Heart left ventricle (tissue), 16 donors: ENCODE data around the gene EVA1A. TPM values are rescaled to one million over a fixed set of nuclear protein-coding genes. Genes with fewer than 3 reads are reported as not detected.

Experiments
- ATAC-seq, 4 donors: fragments of 200-7000 bp; cut with Tn5 transposase; one replicate each; pipeline ENCODE4 v1.9.1; 2020 to 2022; ENCODE audit warnings: moderate library complexity in 4 of 4, mild to moderate bottlenecking in 3 of 4, moderate number of reproducible peaks in 1 of 4
- DNase-seq, 5 donors: peaks; one replicate each; pipeline ENCODE4 v3.0.0-alpha.2; 2020
- H3K27ac ChIP-seq, 12 donors: fragments of 200-600 bp; sonication (generic) in 4 of 12; one replicate each; pipeline versions ENCODE4 v1.5.0 to v1.8.0; 2016 to 2022; ENCODE audit warnings: mild to moderate bottlenecking in 2 of 12
- H3K27me3 ChIP-seq, 9 donors: fragments of 200-600 bp; sonication (generic) in 2 of 9; one replicate each; pipeline versions ENCODE4 v1.5.1 to v1.8.0; 2016 to 2022; ENCODE audit warnings: mild to moderate bottlenecking in 3 of 9
- H3K36me3 ChIP-seq, 9 donors: fragments of 200-600 bp; sonication (generic) in 2 of 9; one replicate each; pipeline versions ENCODE4 v1.5.0 to v1.8.0; 2018 to 2022; ENCODE audit warnings: mild to moderate bottlenecking in 2 of 9
- H3K4me1 ChIP-seq, 12 donors: fragments of 200-600 bp; sonication (generic) in 4 of 12; one replicate each; pipeline versions ENCODE4 v1.5.0 to v1.8.0; 2016 to 2022; ENCODE audit warnings: mild to moderate bottlenecking in 3 of 12
- H3K4me3 ChIP-seq, 12 donors: fragments of 200-600 bp; sonication (generic) in 4 of 12; one replicate each; pipeline versions ENCODE4 v1.5.0 to v1.8.0; 2017 to 2022; ENCODE audit warnings: mild to moderate bottlenecking in 9 of 12, moderate library complexity in 4 of 12
- H3K9me3 ChIP-seq, 12 donors: fragments of 200-600 bp; sonication (generic) in 4 of 12; one replicate each; pipeline versions ENCODE4 v1.5.0 to v1.8.0; 2016 to 2022; ENCODE audit warnings: mild to moderate bottlenecking in 1 of 12
- POLR2A ChIP-seq, 2 donors: fragments of 450-650 bp; IDR thresholded peaks; one replicate each; pipeline ENCODE4 v1.6.1; 2017; ENCODE audit warnings: antibody characterized with exemption in 2 of 2, mild to moderate bottlenecking in 2 of 2, moderate library complexity in 2 of 2
- WGBS, 4 donors: extraction: QIAGEN DNeasy Blood & Tissue Kit in 2 of 4; methylation state at CpG; one replicate each; pipeline versions ENCODE4 v1.1.5 to v1.1.7; 2013 to 2018; 5-methylcytosine and 5-hydroxymethylcytosine counted together
- intact Hi-C, 10 donors: fragments of 100-400 bp; cut with DNase I; formaldehyde crosslinking; loops; one replicate each; pipeline versions ENCODE4 v1.11.1 to v1.14.2; 2022
- polyA plus RNA-seq, 2 donors: library from polyadenylated mRNA; stranded (reverse); fragments of 200-250 nt; gene quantifications; one replicate each; pipeline ENCODE4 v1.2.3, GENCODE V29; 2013
- total RNA-seq, 9 donors: library from RNA; depleted of rRNA in 2 of 9; stranded (reverse); fragments of >200 nt in 2 of 9; fragmentation: NEBNext Ultra II Directional in 3 of 9; extraction: Animal tissue kit (Norgen Biotek cat#: 25700) in 3 of 9; gene quantifications; one replicate each; pipeline versions ENCODE4 v1.1.0 to v1.2.4, GENCODE V29; 2016 to 2023
- TF ChIP-seq, protein P1 (sequence below), 12 donors: fragments of 200-600 bp; sonication (generic) in 4 of 12; IDR thresholded peaks; one replicate each; pipeline versions ENCODE4 v1.5.0 to v1.8.0; 2018 to 2022; ENCODE audit warnings: antibody characterized with exemption in 12 of 12, mild to moderate bottlenecking in 5 of 12
- donor health status: ischemic (EF 13 %, LVEDD 7.1; RV severe dilation, severe dysfunction).
- donor health status: healthy with polysubstance abuse.
- donor health status: DM: no; HTN: yes; CAD: no.
- donor health status: DM: no; HTN: no; CAD: no.
- donor health status: ischemic (EF 25% LVEDD 6.9; RV normal size, moderate dysfunction).
- donor health status: ischemic (EF 25% LVEDD 5.7; RV mildly dilated, moderate dysfunction).
- donor health status: healthy.
- donor health status: DM: yes; HTN: yes; CAD: no.
- donor health status: ischemic (EF 35%, LVEDD 5.7; RV mildly dilated, moderate dysfunction).
- donor health status: nonischemic (EF 11% LVEDD 7.7; RV severe dilation, severe dysfunction).
- donor health status: DM: yes; HTN: yes; CAD: no.
- donor health status: PGD.
- donor health status: ischemic (EF 29% LVEDD 5.4; RV normal size, mild dysfunction).
- donor health status: nonischemic (EF 23%, LVEDD 6.1; RV moderate dilation, normal function).

Gene EVA1A
- total and polyA plus RNA-seq, 11 donors: 0.19 to 5.0 (median 1.4) TPM; not detected in 1

DNA sequence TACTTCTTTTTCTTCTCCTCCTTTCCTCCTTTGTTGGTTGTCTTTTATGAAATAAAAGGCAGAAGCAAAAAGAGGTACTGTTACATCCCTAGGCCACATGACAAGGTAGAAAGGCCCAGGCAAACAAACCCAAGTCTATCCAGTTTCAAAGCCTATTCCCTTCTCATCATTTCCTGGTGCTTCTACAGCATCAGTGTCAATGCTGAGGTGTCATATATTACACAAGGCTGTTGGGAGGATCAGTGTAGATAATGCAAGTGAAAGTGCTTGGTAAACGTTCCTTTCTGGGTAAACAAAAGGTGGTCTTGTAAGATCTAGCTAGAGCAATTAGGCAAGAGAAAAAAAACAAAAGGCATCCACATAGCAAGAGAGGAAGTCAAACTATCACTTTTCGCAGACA, 64.9 kb downstream of the EVA1A start:
- Histone ChIP-seq H3K9me3 (no peaks in the 10 kb centered on the region), H3K36me3 (peaks cover 0 to 5% (median 0%) of the 10 kb centered on the region in 9 donors), H3K4me3 (no peak overlapping the region), H3K27ac (no peak overlapping the region), H3K4me1 (no peaks in the 10 kb centered on the region), H3K27me3 (no peaks in the 10 kb centered on the region)
- intact Hi-C loops: no loop called here
- ATAC-seq (no peak), DNase-seq (no peak)
- TF ChIP-seq, protein P1, sequence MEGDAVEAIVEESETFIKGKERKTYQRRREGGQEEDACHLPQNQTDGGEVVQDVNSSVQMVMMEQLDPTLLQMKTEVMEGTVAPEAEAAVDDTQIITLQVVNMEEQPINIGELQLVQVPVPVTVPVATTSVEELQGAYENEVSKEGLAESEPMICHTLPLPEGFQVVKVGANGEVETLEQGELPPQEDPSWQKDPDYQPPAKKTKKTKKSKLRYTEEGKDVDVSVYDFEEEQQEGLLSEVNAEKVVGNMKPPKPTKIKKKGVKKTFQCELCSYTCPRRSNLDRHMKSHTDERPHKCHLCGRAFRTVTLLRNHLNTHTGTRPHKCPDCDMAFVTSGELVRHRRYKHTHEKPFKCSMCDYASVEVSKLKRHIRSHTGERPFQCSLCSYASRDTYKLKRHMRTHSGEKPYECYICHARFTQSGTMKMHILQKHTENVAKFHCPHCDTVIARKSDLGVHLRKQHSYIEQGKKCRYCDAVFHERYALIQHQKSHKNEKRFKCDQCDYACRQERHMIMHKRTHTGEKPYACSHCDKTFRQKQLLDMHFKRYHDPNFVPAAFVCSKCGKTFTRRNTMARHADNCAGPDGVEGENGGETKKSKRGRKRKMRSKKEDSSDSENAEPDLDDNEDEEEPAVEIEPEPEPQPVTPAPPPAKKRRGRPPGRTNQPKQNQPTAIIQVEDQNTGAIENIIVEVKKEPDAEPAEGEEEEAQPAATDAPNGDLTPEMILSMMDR (IDR thresholded peaks at IDR 0.05): no peak
- no peak for TF ChIP-seq POLR2A (IDR thresholded peaks at IDR 0.05)
- 52 to 56% (median 55%) methylated on average over 2 of the region's 2 CpGs for WGBS, 4 donors

DNA sequence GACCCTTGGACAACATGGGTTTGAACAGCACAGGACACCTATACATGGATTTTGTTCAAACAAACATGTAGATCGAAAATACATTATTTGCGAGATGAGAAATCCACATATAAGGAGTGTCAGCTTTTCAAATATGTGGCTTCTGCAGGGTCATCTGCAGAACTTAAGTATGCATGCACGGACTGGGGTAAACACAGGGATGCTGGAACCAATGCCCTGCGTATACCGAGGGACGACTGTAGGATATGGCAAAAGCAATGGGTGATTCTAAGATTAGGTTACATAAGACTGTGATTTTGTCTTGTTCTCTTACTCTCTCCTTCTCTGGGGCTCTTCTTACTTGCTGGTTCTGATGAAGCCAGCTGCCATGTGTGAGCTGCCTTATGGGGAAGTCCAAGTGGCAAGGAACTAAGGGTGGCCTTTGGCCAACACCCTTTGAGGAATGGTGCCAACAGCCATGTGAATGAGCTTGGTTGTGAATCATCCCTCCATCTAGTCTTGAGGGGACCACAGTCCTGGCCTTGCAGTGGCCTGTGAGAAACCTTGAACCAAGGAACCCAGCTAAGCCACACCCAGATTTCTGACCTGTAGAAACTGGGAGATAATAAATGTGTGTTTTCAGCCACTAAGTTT, 66.5 kb downstream of the EVA1A start:
- no peak for TF ChIP-seq POLR2A (IDR thresholded peaks at IDR 0.05)
- TF ChIP-seq, protein P1 (IDR thresholded peaks at IDR 0.05): no peak
- intact Hi-C loops: no loop called here
- H3K27me3 ChIP-seq: no peaks in the 10 kb centered on the region
- 94 to 98% (median 96%) methylated on average over 6 of the region's 6 CpGs for WGBS, 4 donors
- no peak for ATAC-seq
- no peak overlapping the region for H3K27ac ChIP-seq
- H3K36me3 ChIP-seq: peaks cover 0 to 5% (median 0%) of the 10 kb centered on the region in 9 donors
- H3K9me3 ChIP-seq: no peaks in the 10 kb centered on the region
- no peak overlapping the region for H3K4me3 ChIP-seq
- no peak for DNase-seq
- H3K4me1 ChIP-seq: no peaks in the 10 kb centered on the region

DNA sequence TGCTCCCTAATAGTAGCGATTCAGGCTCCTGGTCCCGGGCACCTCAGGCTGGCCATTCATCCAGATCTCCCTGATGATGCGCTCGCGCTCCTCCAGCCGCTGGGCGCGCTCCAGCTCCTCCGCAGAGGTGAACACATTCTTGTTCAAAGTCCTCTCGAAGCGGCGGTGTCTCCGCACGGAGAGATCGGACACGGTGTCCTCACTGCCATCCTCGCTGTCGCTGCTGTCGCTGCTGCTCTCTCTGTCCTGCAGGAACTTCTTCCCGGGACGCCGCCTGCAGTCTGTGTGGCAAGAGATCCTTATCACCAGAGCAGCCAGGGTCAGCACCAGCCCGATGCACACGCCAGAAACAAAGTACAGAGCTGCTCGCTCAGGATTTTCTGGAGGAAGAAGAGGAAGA, 67.5 kb downstream of the EVA1A start:
- WGBS, 4 donors: 85 to 91% (median 86%) methylated on average over 25 of the region's 25 CpGs
- TF ChIP-seq POLR2A (IDR thresholded peaks at IDR 0.05): no peak
- TF ChIP-seq, protein P1 (IDR thresholded peaks at IDR 0.05): no peak
- no peaks in the 10 kb centered on the region for H3K4me1 ChIP-seq
- intact Hi-C loops: no loop called here
- H3K27ac ChIP-seq: no peak overlapping the region
- no peaks in the 10 kb centered on the region for H3K27me3 ChIP-seq
- ATAC-seq (no peak), DNase-seq (peak in 1 of 5 donors; percentile 47)
- no peaks in the 10 kb centered on the region for H3K9me3 ChIP-seq
- peaks cover 0 to 5% (median 0%) of the 10 kb centered on the region in 9 donors for H3K36me3 ChIP-seq
- H3K4me3 ChIP-seq: no peak overlapping the region

DNA sequence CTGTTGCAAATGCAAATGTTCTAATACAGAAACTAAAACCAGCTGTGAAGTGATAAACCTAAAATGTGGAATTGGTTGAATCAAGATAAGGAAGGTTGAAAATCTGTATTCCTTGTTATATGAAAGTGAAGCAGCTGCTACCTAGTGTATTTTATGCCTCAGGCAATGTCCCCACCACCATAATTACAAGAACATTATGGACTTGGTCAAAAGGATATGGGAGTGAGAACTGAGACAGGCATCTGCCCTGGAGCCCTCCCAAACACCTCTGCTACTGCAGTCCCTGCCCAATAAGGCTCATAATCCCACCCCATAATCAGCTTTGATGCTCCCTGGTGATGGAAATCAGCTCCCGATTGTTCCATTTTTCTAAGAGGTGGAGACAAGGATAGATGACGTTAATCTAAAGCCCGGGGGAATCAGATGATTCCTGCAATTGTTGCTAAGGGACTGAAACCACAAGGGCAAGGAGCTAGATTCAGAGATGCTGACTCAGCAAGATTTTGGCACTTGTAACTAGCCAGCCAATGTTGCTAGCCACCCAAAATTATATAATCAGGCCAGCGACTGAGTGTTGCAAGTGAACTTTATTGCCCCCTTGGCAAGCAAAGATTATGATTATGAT, 69.5 kb downstream of the EVA1A start:
- 56 to 79% (median 59%) methylated on average over 4 of the region's 4 CpGs for WGBS, 4 donors
- intact Hi-C loops: no loop called here

More for the DNA sequence above, 69.5 kb downstream of the EVA1A start:
- no peak overlapping the region for H3K4me3 ChIP-seq
- DNase-seq (no peak), ATAC-seq (peak in 1 of 4 donors; percentile 54)
- H3K27ac ChIP-seq: no peak overlapping the region
- peaks cover 0 to 5% (median 0%) of the 10 kb centered on the region in 9 donors for H3K36me3 ChIP-seq
- no peaks in the 10 kb centered on the region for H3K27me3 ChIP-seq
- no peaks in the 10 kb centered on the region for H3K9me3 ChIP-seq
- no peak for TF ChIP-seq POLR2A (IDR thresholded peaks at IDR 0.05)
- TF ChIP-seq, protein P1 (IDR thresholded peaks at IDR 0.05): no peak
- no peaks in the 10 kb centered on the region for H3K4me1 ChIP-seq
